Dendritic cell treated with granulocyte-macrophage colony-stimulating factor and Interleukin-4, amounts not matched to agents 40 ng/mL and 50 ng/mL, for 4 days (primary cell): ENCODE data around the gene ABCD3.

ENCODE experiments used
- H3K27ac Mint-ChIP-seq: one replicate; pipeline ENCODE4 v1.8.0; 2022; ENCODE audit warnings: mild to moderate bottlenecking, mixed read lengths
- H3K27me3 Mint-ChIP-seq: one replicate; pipeline ENCODE4 v1.8.0; 2022; ENCODE audit warnings: mild to moderate bottlenecking, mixed read lengths
- H3K36me3 Mint-ChIP-seq: one replicate; pipeline ENCODE4 v1.8.0; 2022; ENCODE audit warnings: low read depth, mixed read lengths
- H3K4me1 Mint-ChIP-seq: one replicate; pipeline ENCODE4 v1.8.0; 2022; ENCODE audit warnings: low read depth, mixed read lengths
- H3K4me3 Mint-ChIP-seq: one replicate; pipeline ENCODE4 v1.8.0; 2022; ENCODE audit warnings: mild to moderate bottlenecking, moderate library complexity, mixed read lengths
- H3K9me3 Mint-ChIP-seq: one replicate; pipeline ENCODE4 v1.8.0; 2022; ENCODE audit warnings: mixed read lengths
- intact Hi-C: fragments of 100-400 bp; cut with micrococcal nuclease; formaldehyde crosslinking; loops from one replicate; pipeline ENCODE4 v1.15.0; 2022

The ABCD3 gene

GRCh38 chr1:94504601-94505000, 86.4 kb downstream of the ABCD3 start:
- no peak overlapping the region for H3K4me3 Mint-ChIP-seq
- intact Hi-C loops: loop anchor here (2.0 kb wide), 1 partner anchor 66 kb away; no protein-coding TSS in a partner anchor
- peaks cover 49% of the 10 kb centered on the region for H3K36me3 Mint-ChIP-seq
- H3K9me3 Mint-ChIP-seq: no peaks in the 10 kb centered on the region
- peaks cover 22% of the 10 kb centered on the region for H3K4me1 Mint-ChIP-seq
- H3K27ac Mint-ChIP-seq: peak overlapping the region; percentile 14
- no peaks in the 10 kb centered on the region for H3K27me3 Mint-ChIP-seq

GRCh38 chr1:94512816-94513215, 94.6 kb downstream of the ABCD3 start:
- Mint-ChIP-seq H3K9me3 (no peaks in the 10 kb centered on the region), H3K27me3 (no peaks in the 10 kb centered on the region), H3K36me3 (peaks cover 24% of the 10 kb centered on the region), H3K4me3 (no peak overlapping the region), H3K4me1 (no peaks in the 10 kb centered on the region), H3K27ac (no peak overlapping the region)
- intact Hi-C loops: no loop called here

DNA sequence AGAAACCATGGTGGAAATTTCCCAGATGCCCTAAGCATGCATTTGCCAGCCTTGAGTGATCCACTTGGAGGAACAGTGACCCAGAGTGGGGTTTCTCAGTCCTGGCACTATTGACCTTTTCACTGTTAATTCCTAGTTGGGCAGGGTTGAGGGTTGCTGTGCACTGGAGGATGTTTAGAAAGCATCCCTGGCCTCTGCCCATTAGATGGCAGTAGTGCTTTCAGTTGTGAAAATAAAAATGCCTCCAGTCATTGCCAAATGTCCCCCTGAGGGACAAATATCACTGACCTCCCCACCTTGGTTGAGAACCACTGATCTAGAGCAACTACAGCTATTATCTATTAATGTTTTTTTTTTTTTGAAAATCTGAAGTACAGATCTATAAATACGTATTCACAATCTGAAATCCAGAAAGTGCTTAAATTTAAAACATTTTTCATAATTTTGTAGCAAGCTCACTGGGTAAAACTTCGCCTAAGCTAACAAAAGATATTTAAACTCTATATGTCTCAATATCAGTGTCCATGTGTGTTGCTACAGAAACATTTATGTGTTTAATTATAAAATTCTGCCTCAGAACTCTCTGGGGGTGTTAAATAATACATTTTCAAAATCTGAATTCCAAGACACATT, 96.0 kb downstream of the ABCD3 start:
- H3K36me3 Mint-ChIP-seq: peaks cover 23% of the 10 kb centered on the region
- H3K27me3 Mint-ChIP-seq: no peaks in the 10 kb centered on the region
- H3K9me3 Mint-ChIP-seq: no peaks in the 10 kb centered on the region
- H3K4me1 Mint-ChIP-seq: no peaks in the 10 kb centered on the region
- intact Hi-C loops: no loop called here
- no peak overlapping the region for H3K4me3 Mint-ChIP-seq
- no peak overlapping the region for H3K27ac Mint-ChIP-seq

- no peak overlapping the region for H3K4me3 Mint-ChIP-seq
- no peak overlapping the region for H3K27ac Mint-ChIP-seq
- peaks cover 12% of the 10 kb centered on the region for H3K36me3 Mint-ChIP-seq
- no peaks in the 10 kb centered on the region for H3K27me3 Mint-ChIP-seq
- H3K9me3 Mint-ChIP-seq: no peaks in the 10 kb centered on the region
- intact Hi-C loops: no loop called here
- H3K4me1 Mint-ChIP-seq: no peaks in the 10 kb centered on the region
Measured at GRCh38 chr1:94515296-94515947, 97.2 kb downstream of the ABCD3 start.

- no peaks in the 10 kb centered on the region for H3K36me3 Mint-ChIP-seq
- H3K4me3 Mint-ChIP-seq: no peak overlapping the region
- H3K4me1 Mint-ChIP-seq: peaks cover 4% of the 10 kb centered on the region
- peaks cover 2% of the 10 kb centered on the region for H3K27me3 Mint-ChIP-seq
- intact Hi-C loops: no loop called here
- H3K27ac Mint-ChIP-seq: no peak overlapping the region
- H3K9me3 Mint-ChIP-seq: no peaks in the 10 kb centered on the region
Measured at GRCh38 chr1:94519351-94519750, 101.2 kb downstream of the ABCD3 start.

DNA sequence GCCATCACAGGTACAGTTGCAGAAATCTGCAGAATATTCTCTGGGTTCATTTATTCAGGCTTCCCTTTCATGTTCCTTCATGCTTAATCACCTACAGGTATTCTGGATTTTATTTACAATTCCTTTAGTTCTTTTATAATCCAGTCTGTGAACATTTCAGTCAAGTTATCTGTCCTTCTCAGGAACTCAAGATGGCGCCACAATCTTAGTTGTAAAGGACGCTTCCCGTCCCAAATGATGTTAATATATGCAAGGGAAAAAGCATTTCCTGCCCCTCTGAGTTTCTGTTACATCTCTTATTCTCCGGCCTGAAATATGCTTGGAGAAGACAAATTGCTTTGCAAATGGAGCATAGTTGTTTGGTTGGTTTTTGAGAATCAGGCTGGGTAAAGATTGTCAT, 104.1 kb downstream of the ABCD3 start:
- Mint-ChIP-seq H3K27me3 (peaks cover 2% of the 10 kb centered on the region), H3K4me1 (peaks cover 9% of the 10 kb centered on the region), H3K9me3 (no peaks in the 10 kb centered on the region), H3K36me3 (no peaks in the 10 kb centered on the region), H3K27ac (no peak overlapping the region), H3K4me3 (no peak overlapping the region)
- intact Hi-C loops: loop anchor here (1.0 to 5.0 kb wide), 2 partner anchors 283 to 520 kb away; no protein-coding TSS in a partner anchor

GRCh38 chr1:94524531-94524930, 106.3 kb downstream of the ABCD3 start:
- H3K27ac Mint-ChIP-seq: no peak overlapping the region
- peaks cover 6% of the 10 kb centered on the region for H3K36me3 Mint-ChIP-seq
- peaks cover 9% of the 10 kb centered on the region for H3K4me1 Mint-ChIP-seq
- no peak overlapping the region for H3K4me3 Mint-ChIP-seq
- H3K27me3 Mint-ChIP-seq: peaks cover 2% of the 10 kb centered on the region
- no peaks in the 10 kb centered on the region for H3K9me3 Mint-ChIP-seq
- intact Hi-C loops: loop anchor here (5.0 kb wide), 1 partner anchor 518 kb away; no protein-coding TSS in a partner anchor

DNA sequence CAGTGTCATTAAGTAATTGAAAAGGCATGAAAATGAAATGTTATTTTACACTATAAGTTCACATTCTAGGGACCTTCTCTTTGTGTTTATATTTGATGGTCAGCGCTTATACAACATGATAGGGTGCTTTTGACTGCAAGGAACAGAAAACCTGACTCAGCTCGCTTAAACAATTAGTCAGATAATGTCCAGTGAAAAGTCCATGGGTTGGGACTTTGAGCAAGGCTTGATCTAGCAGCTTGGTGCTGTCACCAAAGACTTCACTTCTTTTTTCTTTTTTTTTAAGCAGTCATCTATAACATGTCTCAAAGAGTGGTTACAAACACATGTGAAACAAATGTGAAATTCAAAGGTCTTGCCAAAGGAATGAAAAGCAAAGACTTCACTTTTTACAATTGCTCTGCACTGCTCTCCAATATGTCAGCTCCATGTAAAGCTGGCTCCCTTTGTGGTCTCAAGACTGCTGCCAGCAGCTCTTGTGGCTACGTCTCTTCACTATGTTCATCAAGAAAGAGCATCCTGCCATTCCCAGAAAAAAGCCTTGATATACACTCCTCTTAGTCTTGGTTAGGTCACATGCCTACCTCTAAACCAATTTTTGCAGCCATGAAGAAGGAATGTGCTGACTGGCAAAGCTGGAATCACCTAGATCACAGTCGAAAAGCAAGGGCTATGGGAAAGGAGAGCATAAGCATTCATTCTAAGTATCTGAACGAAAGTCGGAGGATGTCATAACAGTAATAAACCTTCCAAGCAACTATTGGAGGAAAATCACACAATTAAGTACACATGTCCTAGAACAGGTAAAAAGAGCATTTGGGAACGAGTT, 108.2 kb downstream of the ABCD3 start:
- Mint-ChIP-seq H3K27me3 (peaks cover 2% of the 10 kb centered on the region), H3K9me3 (no peaks in the 10 kb centered on the region), H3K36me3 (peaks cover 16% of the 10 kb centered on the region), H3K4me3 (no peak overlapping the region), H3K27ac (no peak overlapping the region), H3K4me1 (peaks cover 9% of the 10 kb centered on the region)
- intact Hi-C loops: no loop called here

DNA sequence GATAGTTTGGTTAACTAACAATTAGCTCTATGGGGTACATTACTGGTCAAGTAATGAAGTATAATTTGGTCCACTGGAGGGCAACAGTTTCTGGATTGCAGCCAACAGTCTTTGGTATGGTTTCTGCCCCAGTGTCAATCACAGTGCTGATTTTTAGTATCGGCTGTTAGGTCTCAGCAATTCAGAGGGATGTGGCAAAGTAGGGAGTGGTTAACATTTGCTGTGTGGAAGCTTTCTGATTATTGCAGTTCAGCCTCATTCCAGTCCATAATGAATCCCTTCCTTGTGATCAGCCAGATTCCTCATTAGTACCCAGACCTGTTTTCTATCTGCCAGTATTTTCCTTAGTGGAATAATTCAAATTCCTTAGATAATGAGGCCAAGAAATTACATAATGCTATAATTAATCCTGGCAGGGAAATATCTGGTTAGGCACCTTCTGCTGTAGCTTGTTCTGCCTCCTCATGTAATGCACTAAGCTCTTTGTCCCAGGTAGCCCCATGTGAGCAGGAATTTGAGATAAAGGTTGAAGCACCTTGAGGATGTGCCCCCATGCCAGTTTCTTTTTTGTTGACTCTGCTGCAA, 109.3 kb downstream of the ABCD3 start:
- H3K9me3 Mint-ChIP-seq: no peaks in the 10 kb centered on the region
- H3K4me1 Mint-ChIP-seq: peaks cover 9% of the 10 kb centered on the region
- H3K27me3 Mint-ChIP-seq: peaks cover 2% of the 10 kb centered on the region
- no peak overlapping the region for H3K27ac Mint-ChIP-seq
- no peak overlapping the region for H3K4me3 Mint-ChIP-seq
- intact Hi-C loops: no loop called here
- peaks cover 16% of the 10 kb centered on the region for H3K36me3 Mint-ChIP-seq

GRCh38 chr1:94528299-94528698, 110.1 kb downstream of the ABCD3 start:
- Mint-ChIP-seq H3K4me3 (no peak overlapping the region), H3K9me3 (no peaks in the 10 kb centered on the region), H3K36me3 (peaks cover 24% of the 10 kb centered on the region), H3K27ac (no peak overlapping the region), H3K27me3 (peaks cover 2% of the 10 kb centered on the region), H3K4me1 (peaks cover 9% of the 10 kb centered on the region)
- intact Hi-C loops: no loop called here

- intact Hi-C loops: no loop called here
- Mint-ChIP-seq H3K27ac (no peak overlapping the region), H3K36me3 (peaks cover 29% of the 10 kb centered on the region), H3K4me1 (peaks cover 13% of the 10 kb centered on the region), H3K27me3 (peaks cover 2% of the 10 kb centered on the region), H3K4me3 (no peak overlapping the region), H3K9me3 (no peaks in the 10 kb centered on the region)
Measured at GRCh38 chr1:94528826-94529225, 110.6 kb downstream of the ABCD3 start.

DNA sequence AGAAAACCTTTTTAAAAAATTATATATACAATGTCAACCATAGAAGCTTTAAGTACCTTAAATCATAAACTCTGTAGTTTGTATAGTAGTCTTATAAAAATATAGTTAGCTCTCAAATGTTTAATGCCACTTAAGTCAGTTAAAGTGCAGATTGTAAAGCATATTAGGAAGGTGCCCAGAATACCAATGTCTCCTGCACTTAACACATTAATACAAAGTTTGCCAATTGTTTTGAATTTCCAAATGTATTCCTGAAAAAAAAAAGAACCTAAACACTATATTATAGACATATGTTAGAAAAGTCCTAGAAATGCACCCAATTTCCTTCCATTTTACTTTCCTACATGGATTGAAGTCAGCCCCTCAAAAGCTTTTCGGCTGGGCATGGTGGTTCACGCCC, 111.2 kb downstream of the ABCD3 start:
- Mint-ChIP-seq H3K4me1 (peaks cover 10% of the 10 kb centered on the region), H3K4me3 (no peak overlapping the region), H3K27me3 (no peaks in the 10 kb centered on the region), H3K9me3 (no peaks in the 10 kb centered on the region), H3K36me3 (peaks cover 31% of the 10 kb centered on the region), H3K27ac (no peak overlapping the region)
- intact Hi-C loops: no loop called here

GRCh38 chr1:94530373-94530878, 112.2 kb downstream of the ABCD3 start:
- intact Hi-C loops: loop anchor here (10.0 kb wide), 2 partner anchors 84 to 214 kb away; no protein-coding TSS in a partner anchor
- no peaks in the 10 kb centered on the region for H3K9me3 Mint-ChIP-seq
- no peak overlapping the region for H3K4me3 Mint-ChIP-seq
- peaks cover 41% of the 10 kb centered on the region for H3K36me3 Mint-ChIP-seq
- no peak overlapping the region for H3K27ac Mint-ChIP-seq
- H3K27me3 Mint-ChIP-seq: no peaks in the 10 kb centered on the region
- H3K4me1 Mint-ChIP-seq: peaks cover 6% of the 10 kb centered on the region
